H1 (cell line): ENCODE measurements around the gene NPBWR2. TPM values are rescaled to one million over a fixed set of nuclear protein-coding genes. Genes with fewer than 3 reads are reported as not detected.

Experiments used
- CBX8 ChIP-seq: fragments of 300-800, 300-1000 bp; sonication (generic); IDR thresholded peaks from 2 replicates; pipeline ENCODE4 v1.7.1; 2016; ENCODE audit warnings: low read depth, low read length, borderline replicate concordance
- CEBPB ChIP-seq: IDR thresholded peaks from 2 replicates; pipeline ENCODE4 v1.6.1; 2012; ENCODE audit warnings: low read depth, low read length
- CREB1 ChIP-seq: IDR thresholded peaks from 2 replicates; pipeline ENCODE4 v1.6.1; 2012; ENCODE audit warnings: inconsistent platforms
- EGR1 ChIP-seq: IDR thresholded peaks from 2 replicates; pipeline ENCODE4 v1.6.1; 2011; ENCODE audit warnings: low read depth, low read length, borderline replicate concordance
- EZH2 ChIP-seq: fragments of 200-600 bp; sonication (generic); IDR thresholded peaks from 2 replicates; pipeline ENCODE4 v1.7.1; 2012; ENCODE audit warnings: low read depth, mild to moderate bottlenecking, moderate library complexity, low read length, inconsistent platforms; ENCODE audit not compliant: severe bottlenecking
- FOSL1 ChIP-seq: IDR thresholded peaks from 2 replicates; pipeline ENCODE4 v1.6.1; 2011; ENCODE audit warnings: mild to moderate bottlenecking, low read depth, low read length, moderate library complexity; ENCODE audit not compliant: insufficient read depth
- HDAC2 ChIP-seq, 2 experiments: fragments of 300-600 bp in 1 of 2; sonication (generic) in 1 of 2; IDR thresholded peaks; 2 replicates each; pipeline ENCODE4 v1.6.1; 2011 to 2012; ENCODE audit warnings: low read depth in 2 of 2, low read length in 2 of 2, mild to moderate bottlenecking in 2 of 2, moderate library complexity in 2 of 2, borderline replicate concordance in 1 of 2, inconsistent platforms in 1 of 2
- JUN ChIP-seq: IDR thresholded peaks from 2 replicates; pipeline ENCODE4 v1.6.1; 2011; ENCODE audit warnings: low read depth, mild to moderate bottlenecking, improper control_type of control experiment, low read length
- KDM1A ChIP-seq: fragments of 200-600, 300-600 bp; sonication (generic); IDR thresholded peaks from 2 replicates; pipeline ENCODE4 v1.7.1; 2016; ENCODE audit warnings: mild to moderate bottlenecking, low read length, borderline replicate concordance
- KDM5A ChIP-seq: fragments of 200-600 bp; IDR thresholded peaks from 2 replicates; pipeline ENCODE4 v1.7.1; 2012; ENCODE audit warnings: mild to moderate bottlenecking, low read length, inconsistent platforms, mixed read lengths
- NANOG ChIP-seq: IDR thresholded peaks from 2 replicates; pipeline ENCODE4 v1.6.1; 2011; ENCODE audit warnings: low read length, low read depth, mild to moderate bottlenecking, inconsistent platforms; ENCODE audit not compliant: insufficient read depth, poor library complexity, severe bottlenecking
- POLR2A ChIP-seq, 2 experiments: IDR thresholded peaks; 1 replicate in 1 of 2; 2 replicates in 1 of 2; pipeline ENCODE4 v1.6.1; 2011; ENCODE audit warnings: low read depth in 2 of 2, low read length in 2 of 2, mild to moderate bottlenecking in 2 of 2; ENCODE audit errors: control extremely low read depth in 1 of 2
- POLR2AphosphoS5 ChIP-seq: IDR thresholded peaks from 2 replicates; pipeline ENCODE4 v1.6.1; 2011; ENCODE audit warnings: low read depth, low read length
- POU5F1 ChIP-seq: IDR thresholded peaks from 2 replicates; pipeline ENCODE4 v1.6.1; 2011; ENCODE audit warnings: low read depth, mild to moderate bottlenecking, low read length, moderate library complexity
- RNF2 ChIP-seq: fragments of 200-900, 300-1000 bp; sonication (generic); IDR thresholded peaks from 2 replicates; pipeline ENCODE4 v1.7.1; 2016; ENCODE audit warnings: borderline replicate concordance, low read depth, mild to moderate bottlenecking, antibody characterized with exemption, low read length; ENCODE audit not compliant: poor library complexity, severe bottlenecking; ENCODE audit errors: missing control alignments
- SIN3A ChIP-seq, 2 experiments: IDR thresholded peaks in 1 of 2; conservative IDR thresholded peaks in 1 of 2; 2 replicates each; pipeline ENCODE4 v1.6.1; 2011 to 2012; ENCODE audit warnings: low read length in 2 of 2, improper control_type of control experiment in 1 of 2, low read depth in 1 of 2, mild to moderate bottlenecking in 1 of 2
- SP1 ChIP-seq: IDR thresholded peaks from 2 replicates; pipeline ENCODE4 v1.6.1; 2011; ENCODE audit warnings: low read depth, low read length
- SP2 ChIP-seq: IDR thresholded peaks from 2 replicates; pipeline ENCODE4 v1.6.1; 2012; ENCODE audit warnings: mild to moderate bottlenecking, low read length, inconsistent platforms
- YY1 ChIP-seq: IDR thresholded peaks from 2 replicates; pipeline ENCODE4 v1.6.1; 2011; ENCODE audit warnings: low read depth, mild to moderate bottlenecking, low read length
- polyA plus RNA-seq, 7 experiments: library from polyadenylated mRNA; depleted of rRNA in 3 of 7; stranded (reverse) in 5 of 7; unstranded in 2 of 7; fragments of >200 nt in 5 of 7; fragments of 200-250 nt in 2 of 7; gene quantifications; 1 replicate in 5 of 7; 2 replicates in 1 of 7; 4 replicates in 1 of 7; pipeline versions ENCODE4 v1.2.1 to v1.2.3, GENCODE V29; 2011 to 2013; ENCODE audit warnings: missing spikeins in 2 of 7, mixed read lengths in 2 of 7
- total RNA-seq: library from RNA; stranded (reverse); fragmentation: NEBNext Ultra II Directional; extraction: Animal tissue kit (Norgen Biotek cat#: 25700); gene quantifications from 2 replicates; pipeline ENCODE4 v1.2.1, GENCODE V29; 2021
- TF ChIP-seq, protein P1 (sequence below), 3 experiments: IDR thresholded peaks; 1 replicate in 2 of 3; 2 replicates in 1 of 3; pipeline versions ENCODE4 v1.5.1 to v1.6.1; 2011; ENCODE audit warnings: low read length in 3 of 3, mild to moderate bottlenecking in 3 of 3, inconsistent platforms in 2 of 3, low read depth in 1 of 3, moderate library complexity in 1 of 3; ENCODE audit not compliant: insufficient read depth in 1 of 3; ENCODE audit errors: control extremely low read depth in 1 of 3
- TF ChIP-seq, protein P2 (sequence below): IDR thresholded peaks from 2 replicates; pipeline ENCODE4 v1.6.1; 2012; ENCODE audit warnings: inconsistent platforms

The NPBWR2 gene
- total and polyA plus RNA-seq, 2 of the 8 experiments (the other 6 are each of a cell fraction or from before 2014, with no cell fraction given), result not detected

- TF ChIP-seq EZH2 (no peak), JUN (no peak), SP2 (no peak), POLR2AphosphoS5 (no peak), CEBPB (no peak), HDAC2 (IDR thresholded peaks at IDR 0.05; ENCODE audit: borderline replicate concordance in 1 of 2, low read depth in 2 of 2, low read length in 2 of 2) (peak in 1 of 2 experiments; percentile 73; a peak in 1 of 4 replicates), POU5F1 (no peak), EGR1 (no peak), CBX8 (no peak), CREB1 (no peak), FOSL1 (no peak), KDM5A (no peak), POLR2A (IDR thresholded peaks at IDR 0.05; ENCODE audit: control extremely low read depth in 1 of 2, low read depth in 2 of 2, low read length in 2 of 2) (no peak), RNF2 (no peak), SIN3A (conservative IDR thresholded peaks at IDR 0.05 in 1 of 2, IDR thresholded peaks at IDR 0.05 in 1 of 2; ENCODE audit: low read depth in 1 of 2, low read length in 2 of 2) (0 out of 4 replicates have a peak, but pooled peaks of 1 of the 2 experiments have one; percentile 26), SP1 (peak; percentile 16; the same call in 1 of the 2 replicates), YY1 (no peak), NANOG (no peak), KDM1A (no peak)
- TF ChIP-seq, protein P1, sequence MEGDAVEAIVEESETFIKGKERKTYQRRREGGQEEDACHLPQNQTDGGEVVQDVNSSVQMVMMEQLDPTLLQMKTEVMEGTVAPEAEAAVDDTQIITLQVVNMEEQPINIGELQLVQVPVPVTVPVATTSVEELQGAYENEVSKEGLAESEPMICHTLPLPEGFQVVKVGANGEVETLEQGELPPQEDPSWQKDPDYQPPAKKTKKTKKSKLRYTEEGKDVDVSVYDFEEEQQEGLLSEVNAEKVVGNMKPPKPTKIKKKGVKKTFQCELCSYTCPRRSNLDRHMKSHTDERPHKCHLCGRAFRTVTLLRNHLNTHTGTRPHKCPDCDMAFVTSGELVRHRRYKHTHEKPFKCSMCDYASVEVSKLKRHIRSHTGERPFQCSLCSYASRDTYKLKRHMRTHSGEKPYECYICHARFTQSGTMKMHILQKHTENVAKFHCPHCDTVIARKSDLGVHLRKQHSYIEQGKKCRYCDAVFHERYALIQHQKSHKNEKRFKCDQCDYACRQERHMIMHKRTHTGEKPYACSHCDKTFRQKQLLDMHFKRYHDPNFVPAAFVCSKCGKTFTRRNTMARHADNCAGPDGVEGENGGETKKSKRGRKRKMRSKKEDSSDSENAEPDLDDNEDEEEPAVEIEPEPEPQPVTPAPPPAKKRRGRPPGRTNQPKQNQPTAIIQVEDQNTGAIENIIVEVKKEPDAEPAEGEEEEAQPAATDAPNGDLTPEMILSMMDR (IDR thresholded peaks at IDR 0.05; ENCODE audit: control extremely low read depth in 1 of 3, insufficient read depth in 1 of 3, low read depth in 1 of 3, low read length in 3 of 3), result peak; percentile 84 to 97 (median 94)
- TF ChIP-seq, protein P2, sequence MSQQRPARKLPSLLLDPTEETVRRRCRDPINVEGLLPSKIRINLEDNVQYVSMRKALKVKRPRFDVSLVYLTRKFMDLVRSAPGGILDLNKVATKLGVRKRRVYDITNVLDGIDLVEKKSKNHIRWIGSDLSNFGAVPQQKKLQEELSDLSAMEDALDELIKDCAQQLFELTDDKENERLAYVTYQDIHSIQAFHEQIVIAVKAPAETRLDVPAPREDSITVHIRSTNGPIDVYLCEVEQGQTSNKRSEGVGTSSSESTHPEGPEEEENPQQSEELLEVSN, result peak; percentile 34; the same call in 1 of the 2 replicates
Observed at GRCh38 chr20:64069614-64070243, 37.6 kb downstream of the NPBWR2 start (continued).
